T-cell (primary cell): ENCODE data around the gene MARCHF4. TPM values are rescaled to one million over a fixed set of nuclear protein-coding genes. Genes with fewer than 3 reads are reported as not detected.

ENCODE experiments used
- ATAC-seq, 4 experiments: fragments of 200-7000 bp in 3 of 4; fragments of 150-1000 bp in 1 of 4; cut with Tn5 transposase; replicated peaks in 1 of 4; 1 replicate in 3 of 4; 2 replicates in 1 of 4; pipeline ENCODE4 v1.10.0; 2021; ENCODE audit warnings: moderate library complexity in 3 of 4, mild to moderate bottlenecking in 2 of 4, moderate number of reproducible peaks in 1 of 4
- CTCF ChIA-PET, 2 donors: fragments of 300-600 bp; sonication (Branson Sonifier 250); formaldehyde crosslinking; loops; one replicate each; lab custom pipeline; 2022; ENCODE audit warnings: antibody characterized with exemption in 2 of 2; lab: Charles Lee
- POLR2A ChIA-PET, 2 donors: fragments of 300-600 bp; sonication (Branson Sonifier 250); formaldehyde crosslinking; loops; one replicate each; lab custom pipeline; 2022; ENCODE audit warnings: antibody characterized with exemption in 2 of 2; lab: Charles Lee
- DNase-seq, 35 experiments: peaks; one replicate each; pipeline versions ENCODE4 v3.0.0 to v3.0.0-alpha.2; 2013 to 2023
- H3K27ac ChIP-seq: one replicate; pipeline ENCODE4 v1.5.1; 2013; ENCODE audit warnings: low read length
- H3K27me3 ChIP-seq, 2 experiments: replicated peaks in 1 of 2; 1 replicate in 1 of 2; 2 replicates in 1 of 2; pipeline versions ENCODE4 v1.6.1 to v1.7.0; 2013; ENCODE audit warnings: low read length in 1 of 2, mixed read lengths in 1 of 2; ENCODE audit not compliant: control insufficient read depth in 2 of 2, insufficient read depth in 2 of 2; ENCODE audit errors: extremely low read depth in 1 of 2
- H3K36me3 ChIP-seq, 2 donors: 1 replicate in 1 of 2; 2 replicates in 1 of 2; pipeline versions ENCODE4 v1.6.1 to v1.7.0; 2013; ENCODE audit warnings: low read length in 1 of 2; ENCODE audit not compliant: control insufficient read depth in 2 of 2, insufficient read depth in 1 of 2; ENCODE audit errors: extremely low read depth in 1 of 2
- H3K4me1 ChIP-seq, 2 experiments: 1 replicate in 1 of 2; 2 replicates in 1 of 2; pipeline versions ENCODE4 v1.6.1 to v1.7.0; 2013; ENCODE audit warnings: low read length in 2 of 2, mixed read lengths in 1 of 2; ENCODE audit not compliant: insufficient read depth in 2 of 2, control insufficient read depth in 1 of 2; ENCODE audit errors: extremely low read depth in 1 of 2
- H3K4me3 ChIP-seq, 2 donors: 1 replicate in 1 of 2; 2 replicates in 1 of 2; pipeline versions ENCODE4 v1.5.1 to v1.7.0; 2013; ENCODE audit warnings: mild to moderate bottlenecking in 2 of 2, low read length in 1 of 2, moderate library complexity in 1 of 2; ENCODE audit not compliant: control insufficient read depth in 1 of 2; ENCODE audit errors: extremely low read depth in 1 of 2
- H3K9me3 ChIP-seq: 2 replicates; pipeline ENCODE4 v1.7.0; 2013
- H3K27ac Mint-ChIP-seq, 2 donors: one replicate each; pipeline ENCODE4 v1.8.0; 2020 to 2021; ENCODE audit warnings: mild to moderate bottlenecking in 2 of 2, mixed read lengths in 2 of 2
- H3K27me3 Mint-ChIP-seq, 2 donors: one replicate each; pipeline ENCODE4 v1.8.0; 2021 to 2022; ENCODE audit warnings: mixed read lengths in 2 of 2
- H3K36me3 Mint-ChIP-seq: one replicate; pipeline ENCODE4 v1.8.0; 2021; ENCODE audit warnings: mixed read lengths
- H3K4me1 Mint-ChIP-seq, 3 donors: one replicate each; pipeline ENCODE4 v1.8.0; 2020 to 2022; ENCODE audit warnings: mixed read lengths in 3 of 3, mild to moderate bottlenecking in 1 of 3
- H3K4me3 Mint-ChIP-seq, 3 donors: one replicate each; pipeline ENCODE4 v1.8.0; 2020 to 2022; ENCODE audit warnings: mild to moderate bottlenecking in 3 of 3, mixed read lengths in 3 of 3, moderate library complexity in 3 of 3
- H3K9me3 Mint-ChIP-seq, 3 donors: one replicate each; pipeline ENCODE4 v1.8.0; 2020 to 2022; ENCODE audit warnings: mixed read lengths in 3 of 3
- WGBS: methylation state at CpG from one replicate; pipeline ENCODE4 v1.1.5; 2013; ENCODE audit warnings: missing lambda C conversion rate; ENCODE audit not compliant: insufficient coverage; 5-methylcytosine and 5-hydroxymethylcytosine counted together
- total RNA-seq, 35 experiments: library from RNA in 6 of 35; stranded (reverse) in 6 of 35; fragments of 120-200 nt in 1 of 35; gene quantifications; one replicate each; pipeline versions ENCODE4 v1.2.1 to v1.2.4 and lab custom pipeline; 2013 to 2026

Gene MARCHF4, protein sequence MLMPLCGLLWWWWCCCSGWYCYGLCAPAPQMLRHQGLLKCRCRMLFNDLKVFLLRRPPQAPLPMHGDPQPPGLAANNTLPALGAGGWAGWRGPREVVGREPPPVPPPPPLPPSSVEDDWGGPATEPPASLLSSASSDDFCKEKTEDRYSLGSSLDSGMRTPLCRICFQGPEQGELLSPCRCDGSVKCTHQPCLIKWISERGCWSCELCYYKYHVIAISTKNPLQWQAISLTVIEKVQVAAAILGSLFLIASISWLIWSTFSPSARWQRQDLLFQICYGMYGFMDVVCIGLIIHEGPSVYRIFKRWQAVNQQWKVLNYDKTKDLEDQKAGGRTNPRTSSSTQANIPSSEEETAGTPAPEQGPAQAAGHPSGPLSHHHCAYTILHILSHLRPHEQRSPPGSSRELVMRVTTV
- total RNA-seq (not detected), total RNA-seq (lab: John Stamatoyannopoulos, UW) (0 to 0.13 (median 0) reads per million in 29 experiments)
- total RNA-seq (2013): not detected

DNA sequence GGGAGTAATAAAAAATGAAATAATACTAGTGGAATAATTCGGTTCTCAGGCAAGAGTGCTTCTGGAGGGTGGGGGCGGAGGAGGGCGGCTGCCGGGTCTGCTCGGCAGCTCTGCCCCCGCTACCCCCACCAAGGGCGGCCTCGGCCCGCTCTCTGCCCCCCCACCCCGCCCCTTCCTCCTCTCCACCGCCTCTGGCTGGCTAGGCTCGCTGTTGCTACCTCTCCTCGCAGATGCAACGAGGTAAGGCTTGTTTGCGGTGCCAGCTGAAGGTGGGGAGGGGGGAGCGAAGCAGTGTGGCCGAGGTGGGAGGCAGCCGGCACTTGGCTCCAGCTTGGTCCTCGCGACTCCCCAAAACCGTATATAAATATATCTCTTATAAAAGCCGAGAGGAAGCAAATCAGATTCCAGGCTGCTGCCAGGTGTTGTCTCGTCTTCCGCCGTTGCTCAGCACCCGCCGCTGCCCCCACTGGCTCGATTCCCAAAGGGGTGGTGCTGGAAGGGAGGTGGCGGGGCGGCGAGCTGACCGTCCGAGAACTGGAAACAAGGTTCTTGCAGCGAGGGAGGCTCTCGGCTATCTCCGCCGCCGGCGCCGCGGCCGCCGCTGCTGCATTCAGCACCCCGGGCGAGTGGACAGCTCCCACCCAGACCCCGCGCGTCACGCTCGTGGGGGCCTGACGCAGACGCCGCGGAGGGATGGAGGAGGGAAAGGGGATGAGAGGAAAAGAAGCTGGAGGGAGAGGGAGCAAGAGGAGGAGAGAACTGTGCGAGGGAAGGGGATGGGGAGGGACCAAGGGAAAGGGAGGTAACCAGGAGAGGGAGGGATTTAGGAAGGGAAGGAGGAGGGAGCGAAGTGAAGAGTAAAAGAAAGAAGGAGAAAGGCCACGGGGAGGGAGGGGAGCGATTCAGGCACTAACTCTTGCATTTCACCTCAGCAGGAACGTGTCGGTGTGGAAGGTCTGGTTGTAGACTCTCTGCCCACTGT lies at the start of gene MARCHF4:
Gene MARCHF4, minus strand, starts transcription at position 763 of the 982 bp plus-strand sequence. CDS start 2,223 bp downstream, outside the sequence.
- POLR2A ChIA-PET: no interaction called here
- Mint-ChIP-seq H3K36me3 (no peaks in the 10 kb centered on the region), H3K9me3 (peaks cover 0 to 3% (median 0%) of the 10 kb centered on the region in 3 donors), H3K4me3 (peak within 1 kb of the TSS in 2 of 3 donors; percentile 45 to 68), H3K27me3 (peaks cover 52 to 55% of the 10 kb centered on the region in 2 donors), H3K4me1 (peaks cover 17 to 24% (median 23%) of the 10 kb centered on the region in 3 donors), H3K27ac (peak within 1 kb of the TSS in 1 of 2 donors; percentile 27)
- Histone ChIP-seq H3K27me3 (peaks cover 10 to 37% of the 10 kb centered on the region in 2 experiments), H3K27ac (no peak within 1 kb of the TSS), H3K4me1 (peaks cover 5 to 17% of the 10 kb centered on the region in 2 experiments), H3K9me3 (no peaks in the 10 kb centered on the region), H3K36me3 (no peaks in the 10 kb centered on the region), H3K4me3 (peak within 1 kb of the TSS; percentile 10 to 40)
- DNase-seq (peak; percentile 14 to 78 (median 57)), ATAC-seq (peak; percentile 78 to 90 (median 84))
- CTCF ChIA-PET: interaction anchor here in 1 of 2 donors (0.6 to 1.8 kb wide), 5 partner anchors 25 to 698 kb away, joined by 3 to 6 read pairs (median 4); no protein-coding TSS in a partner anchor
- 2% methylated on average over 34 of the region's 60 CpGs for WGBS

DNA sequence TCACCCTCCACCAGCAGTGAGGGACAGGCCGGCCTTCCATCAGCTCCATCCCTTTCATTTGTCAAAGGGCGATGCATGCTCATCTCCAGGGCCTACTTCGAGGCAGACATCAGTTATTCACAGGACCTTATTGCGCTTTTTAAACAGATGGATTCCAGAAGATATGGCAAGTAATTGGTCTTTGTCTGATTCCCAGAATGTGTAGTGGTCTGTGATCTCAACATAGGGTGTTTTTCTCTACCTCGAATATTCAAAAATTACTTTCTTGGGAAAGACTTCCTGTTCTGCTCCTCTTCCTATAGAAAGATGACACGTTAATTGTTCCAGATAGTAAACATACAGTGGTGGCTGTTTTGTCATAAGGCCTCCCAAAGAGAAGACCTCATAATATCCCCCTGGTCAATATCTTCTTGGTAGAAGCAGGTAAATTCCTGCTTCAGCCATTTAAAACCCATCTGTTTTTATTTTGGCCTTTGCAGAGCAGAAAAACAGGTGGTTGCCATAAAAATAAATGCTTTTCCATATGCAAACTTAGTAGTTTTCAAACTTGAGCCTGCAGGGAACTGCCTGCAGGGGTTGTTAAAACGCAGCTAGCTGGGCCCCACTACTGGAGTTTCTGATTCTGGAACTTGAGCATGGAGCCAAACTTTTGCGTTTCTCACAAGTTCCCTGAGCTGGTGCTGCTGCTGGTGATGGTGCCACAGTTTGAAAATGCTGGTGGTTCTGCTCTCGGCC lies 48.3 kb upstream of the MARCHF4 start:
- H3K27me3 Mint-ChIP-seq: no peaks in the 10 kb centered on the region
- H3K27ac Mint-ChIP-seq: no peak overlapping the region
- H3K4me1 Mint-ChIP-seq: peaks cover 13 to 16% (median 14%) of the 10 kb centered on the region in 3 donors
- Histone ChIP-seq H3K27me3 (no peaks in the 10 kb centered on the region), H3K9me3 (no peaks in the 10 kb centered on the region), H3K4me3 (no peak overlapping the region), H3K27ac (no peak overlapping the region), H3K36me3 (peaks cover 24 to 79% of the 10 kb centered on the region in 2 donors), H3K4me1 (peaks cover 0 to 11% of the 10 kb centered on the region in 2 experiments)
- ATAC-seq (no peak), DNase-seq (no peak)
- H3K9me3 Mint-ChIP-seq: no peaks in the 10 kb centered on the region
- ChIA-PET POLR2A (no interaction called here), CTCF (no interaction called here)
- peaks cover 83% of the 10 kb centered on the region for H3K36me3 Mint-ChIP-seq
- H3K4me3 Mint-ChIP-seq: no peak overlapping the region
- 100% methylated on average over 4 of the region's 9 CpGs for WGBS

DNA sequence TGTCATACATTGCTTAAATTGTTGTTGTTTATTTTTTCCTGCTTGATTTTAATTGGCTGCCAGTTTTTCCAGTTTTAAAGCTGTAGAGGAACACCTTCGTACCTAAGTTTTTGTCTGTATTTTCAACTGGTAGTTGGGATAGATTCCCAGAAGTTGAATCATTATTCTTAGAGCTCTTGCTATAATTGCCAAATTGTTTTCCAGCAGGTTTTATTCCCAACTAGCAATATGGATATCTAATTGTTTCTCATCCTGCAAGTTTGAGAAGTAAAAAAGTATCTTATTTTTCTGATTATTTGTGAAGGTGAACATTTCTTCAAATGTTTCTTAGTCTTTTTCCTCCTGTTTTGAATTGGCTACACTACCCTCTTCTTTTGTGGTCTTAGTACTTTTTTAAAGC lies 46.7 kb upstream of the MARCHF4 start:
- ChIA-PET CTCF (interaction anchor here in 1 of 2 donors (0.9 kb wide), 1 partner anchor 13 kb away, joined by 3 read pairs; no protein-coding TSS in a partner anchor), POLR2A (interaction anchor here in 1 of 2 donors (0.6 kb wide), 1 partner anchor 278 kb away, joined by 4 read pairs; no protein-coding TSS in a partner anchor)
- WGBS: no CpG with 5 or more reads among the region's 1 CpG
- H3K27ac ChIP-seq: no peak overlapping the region
- DNase-seq (no peak), ATAC-seq (no peak)
- H3K9me3 ChIP-seq: no peaks in the 10 kb centered on the region
- H3K4me1 ChIP-seq: peaks cover 0 to 11% of the 10 kb centered on the region in 2 experiments
- Mint-ChIP-seq H3K36me3 (peaks cover 80% of the 10 kb centered on the region), H3K4me1 (peaks cover 13 to 16% (median 14%) of the 10 kb centered on the region in 3 donors), H3K9me3 (no peaks in the 10 kb centered on the region), H3K4me3 (no peak overlapping the region), H3K27ac (no peak overlapping the region), H3K27me3 (no peaks in the 10 kb centered on the region)
- H3K4me3 ChIP-seq: no peak overlapping the region
- no peaks in the 10 kb centered on the region for H3K27me3 ChIP-seq
- H3K36me3 ChIP-seq: peaks cover 11 to 67% of the 10 kb centered on the region in 2 donors

DNA sequence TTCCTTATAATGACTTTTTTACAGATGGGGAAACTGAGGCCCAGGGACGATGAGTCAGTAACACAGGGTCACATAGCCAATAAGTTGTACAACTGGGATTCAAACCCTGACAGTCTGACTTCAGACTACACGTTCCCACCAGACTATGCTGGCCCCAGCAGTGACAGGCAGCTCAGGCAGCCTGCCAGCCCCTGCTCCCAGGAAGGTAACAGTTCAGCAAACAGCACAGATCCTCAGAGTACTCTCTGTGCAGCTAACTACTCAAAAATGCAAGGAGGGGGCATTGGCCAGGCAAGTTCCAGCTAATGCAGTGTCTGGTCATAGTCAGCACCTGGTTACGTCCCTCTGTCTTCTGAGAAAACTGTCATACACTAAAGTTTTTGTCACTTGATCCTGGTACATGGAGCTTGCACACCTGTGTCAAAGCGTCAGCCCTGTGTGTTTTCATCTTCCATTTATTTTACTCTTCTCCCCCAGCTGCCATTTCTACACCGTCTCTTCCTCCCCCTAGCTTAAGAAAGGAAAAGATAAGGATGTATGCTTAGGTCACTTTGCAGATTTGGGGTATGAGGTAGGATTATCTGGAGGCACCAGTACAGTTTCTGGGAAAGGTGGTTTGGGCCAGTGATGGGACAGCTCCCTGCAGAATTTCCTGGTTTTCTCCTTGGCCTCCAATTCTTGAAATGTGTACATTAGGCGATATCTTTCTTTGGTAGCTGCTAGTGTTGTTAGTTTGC lies 44.5 kb upstream of the MARCHF4 start:
- 100% methylated on average over 3 of the region's 6 CpGs for WGBS
- ATAC-seq (no peak), DNase-seq (no peak)
- POLR2A ChIA-PET: interaction anchor here in 1 of 2 donors (0.6 kb wide), 1 partner anchor 243 kb away, joined by 3 read pairs; no protein-coding TSS in a partner anchor
- Histone ChIP-seq H3K4me3 (no peak overlapping the region), H3K27ac (no peak overlapping the region), H3K9me3 (no peaks in the 10 kb centered on the region), H3K36me3 (peaks cover 0 to 45% of the 10 kb centered on the region in 2 donors), H3K27me3 (no peaks in the 10 kb centered on the region), H3K4me1 (peaks cover 3 to 22% of the 10 kb centered on the region in 2 experiments)
- H3K27ac Mint-ChIP-seq: no peak overlapping the region
- CTCF ChIA-PET: interaction anchor here in 1 of 2 donors (0.9 kb wide), 1 partner anchor 14 kb away, joined by 5 read pairs; no protein-coding TSS in a partner anchor
- peaks cover 32 to 35% (median 33%) of the 10 kb centered on the region in 3 donors for H3K4me1 Mint-ChIP-seq
- peaks cover 61% of the 10 kb centered on the region for H3K36me3 Mint-ChIP-seq
- H3K9me3 Mint-ChIP-seq: no peaks in the 10 kb centered on the region
- no peak overlapping the region for H3K4me3 Mint-ChIP-seq
- no peaks in the 10 kb centered on the region for H3K27me3 Mint-ChIP-seq

DNA sequence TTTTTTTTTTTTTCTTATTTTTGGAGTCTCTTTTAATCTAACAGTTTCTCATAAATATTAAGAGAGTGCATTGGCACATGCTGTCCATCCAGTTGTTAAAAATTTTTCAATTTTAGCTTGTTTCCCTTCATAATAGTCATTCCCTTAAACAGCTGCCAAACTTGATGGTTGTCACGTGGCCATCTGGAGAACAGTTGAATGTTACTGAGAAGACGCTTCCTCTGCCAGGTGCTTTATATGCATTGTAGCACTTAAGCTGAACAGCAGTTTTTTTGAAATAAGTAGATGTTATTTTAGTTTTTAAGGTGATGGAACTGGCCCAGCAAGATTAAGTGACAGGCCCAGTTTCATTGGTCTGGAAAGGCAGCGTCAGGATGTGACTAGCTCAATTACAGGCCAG lies 43.3 kb upstream of the MARCHF4 start:
- peaks cover 55% of the 10 kb centered on the region for H3K36me3 Mint-ChIP-seq
- DNase-seq (no peak), ATAC-seq (no peak)
- no peak overlapping the region for H3K4me3 ChIP-seq
- no peak overlapping the region for H3K4me3 Mint-ChIP-seq
- H3K4me1 Mint-ChIP-seq: peaks cover 32 to 38% (median 33%) of the 10 kb centered on the region in 3 donors
- 89% methylated on average over 1 of the region's 3 CpGs for whole genome bisulfite sequencing
- no peaks in the 10 kb centered on the region for H3K9me3 Mint-ChIP-seq
- H3K9me3 ChIP-seq: no peaks in the 10 kb centered on the region
- no peaks in the 10 kb centered on the region for H3K27me3 Mint-ChIP-seq
- H3K27ac ChIP-seq: no peak overlapping the region
- no peak overlapping the region for H3K27ac Mint-ChIP-seq
- peaks cover 0 to 35% of the 10 kb centered on the region in 2 donors for H3K36me3 ChIP-seq
- no peaks in the 10 kb centered on the region for H3K27me3 ChIP-seq
- CTCF ChIA-PET: interaction anchor here in 1 of 2 donors (0.8 kb wide), 1 partner anchor 11 kb away, joined by 3 read pairs; no protein-coding TSS in a partner anchor
- POLR2A ChIA-PET: interaction anchor here in 1 of 2 donors (0.6 kb wide), 1 partner anchor 29 kb away, joined by 3 read pairs; no protein-coding TSS in a partner anchor
- H3K4me1 ChIP-seq: peaks cover 3 to 22% of the 10 kb centered on the region in 2 experiments
